Chondrocyte (in vitro differentiated cells): ENCODE results near the gene ARSJ. TPM values are rescaled to one million over a fixed set of nuclear protein-coding genes. Genes with fewer than 3 reads are reported as not detected.
A peak's percentile ranks its signal among the peaks of the same experiment; 100 is the strongest.

Experiments
- DNase-seq: peaks from one replicate; pipeline ENCODE4 v3.0.0; 2021; ENCODE audit warnings: mixed read lengths, low spot score
- H3K27ac Mint-ChIP-seq: one replicate; pipeline ENCODE4 v1.8.0; 2021; ENCODE audit warnings: mild to moderate bottlenecking, moderate library complexity, mixed read lengths; ENCODE audit not compliant: unreplicated experiment
- H3K27me3 Mint-ChIP-seq: 2 replicates; pipeline ENCODE4 v1.8.0; 2021; ENCODE audit warnings: low read depth, mixed read lengths
- H3K36me3 Mint-ChIP-seq: 2 replicates; pipeline ENCODE4 v1.8.0; 2021; ENCODE audit warnings: low read depth, mixed read lengths
- H3K4me1 Mint-ChIP-seq: 2 replicates; pipeline ENCODE4 v1.8.0; 2021; ENCODE audit warnings: low read depth, mild to moderate bottlenecking, mixed read lengths
- H3K4me3 Mint-ChIP-seq: one replicate; pipeline ENCODE4 v1.8.0; 2021; ENCODE audit warnings: mild to moderate bottlenecking, moderate library complexity, mixed read lengths; ENCODE audit not compliant: unreplicated experiment
- H3K9me3 Mint-ChIP-seq: 2 replicates; pipeline ENCODE4 v1.8.0; 2021; ENCODE audit warnings: low read depth, mixed read lengths
- CTCF ChIP-seq: fragments of 200-600 bp; sonication (generic); IDR thresholded peaks from 2 replicates; pipeline ENCODE4 v1.5.0; 2021; ENCODE audit warnings: antibody characterized with exemption, mild to moderate bottlenecking, moderate library complexity
- total RNA-seq: library from RNA; stranded (reverse); gene quantifications from 3 replicates; pipeline ENCODE4 v1.2.1, GENCODE V29; 2021

ARSJ gene
- total RNA-seq, 1 donor from 2014 or later, result 80.9 TPM

GRCh38 chr4:113972781-113973180 is 6.7 kb downstream of the ARSJ start:
- Mint-ChIP-seq H3K36me3 (peaks cover 44% of the 10 kb centered on the region), H3K27ac (peak overlapping the region; percentile 38), H3K9me3 (peaks cover 15% of the 10 kb centered on the region), H3K27me3 (no peaks in the 10 kb centered on the region), H3K4me1 (peaks cover 71% of the 10 kb centered on the region), H3K4me3 (peak overlapping the region; percentile 22)
- DNase-seq, result no peak
- no peak for TF ChIP-seq CTCF

- H3K27ac Mint-ChIP-seq, result peak overlapping the region; percentile 38
- H3K4me1 Mint-ChIP-seq, result peaks cover 77% of the 10 kb centered on the region
- peaks cover 15% of the 10 kb centered on the region for H3K9me3 Mint-ChIP-seq
- peak overlapping the region; percentile 29 for H3K4me3 Mint-ChIP-seq
- no peaks in the 10 kb centered on the region for H3K27me3 Mint-ChIP-seq
- no peak for DNase-seq
- peaks cover 44% of the 10 kb centered on the region for H3K36me3 Mint-ChIP-seq
- no peak for TF ChIP-seq CTCF
Measured at GRCh38 chr4:113971706-113972360, 7.6 kb downstream of the ARSJ start.

DNA sequence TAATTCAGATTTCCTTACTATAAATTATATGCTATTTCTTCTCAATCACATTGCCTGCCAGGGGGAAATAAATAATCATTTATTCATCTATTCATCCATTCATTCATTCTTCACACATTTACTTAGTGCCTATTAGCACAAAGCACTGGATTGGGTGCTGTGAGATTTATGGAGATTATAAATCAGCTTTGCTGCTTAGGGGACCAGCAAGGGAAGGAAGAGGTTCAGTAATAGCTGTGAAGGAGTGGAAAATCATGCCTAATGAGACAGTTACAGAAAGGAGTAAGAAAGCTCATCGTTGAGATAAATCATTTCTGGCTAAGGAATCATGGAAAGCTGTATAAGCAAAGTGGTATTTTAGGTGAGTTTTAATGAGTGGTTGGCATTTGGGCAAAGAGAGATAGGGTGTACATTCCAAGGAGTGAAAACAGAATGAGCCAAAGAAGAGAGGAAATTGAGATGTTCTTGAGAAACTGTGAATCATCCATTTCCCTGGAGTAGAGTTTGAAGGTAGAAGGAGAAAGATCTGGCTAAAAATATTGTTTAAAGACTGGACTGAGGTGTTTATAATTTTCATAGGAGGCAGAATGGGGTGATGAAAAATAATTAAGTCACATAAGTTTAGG is 9.6 kb downstream of the ARSJ start:
- H3K4me1 Mint-ChIP-seq, result peaks cover 74% of the 10 kb centered on the region
- TF ChIP-seq CTCF, result no peak
- H3K9me3 Mint-ChIP-seq, result peaks cover 15% of the 10 kb centered on the region
- no peak overlapping the region for H3K4me3 Mint-ChIP-seq
- H3K27ac Mint-ChIP-seq, result peak overlapping the region; percentile 45
- no peaks in the 10 kb centered on the region for H3K27me3 Mint-ChIP-seq
- no peak for DNase-seq
- H3K36me3 Mint-ChIP-seq, result peaks cover 42% of the 10 kb centered on the region

GRCh38 chr4:113968473-113968872 is 11.0 kb downstream of the ARSJ start:
- H3K27me3 Mint-ChIP-seq, result no peaks in the 10 kb centered on the region
- peaks cover 34% of the 10 kb centered on the region for H3K36me3 Mint-ChIP-seq
- DNase-seq, result no peak
- H3K4me1 Mint-ChIP-seq, result peaks cover 69% of the 10 kb centered on the region
- H3K27ac Mint-ChIP-seq, result peak overlapping the region; percentile 58
- no peak for TF ChIP-seq CTCF
- peaks cover 9% of the 10 kb centered on the region for H3K9me3 Mint-ChIP-seq
- H3K4me3 Mint-ChIP-seq, result no peak overlapping the region

DNA sequence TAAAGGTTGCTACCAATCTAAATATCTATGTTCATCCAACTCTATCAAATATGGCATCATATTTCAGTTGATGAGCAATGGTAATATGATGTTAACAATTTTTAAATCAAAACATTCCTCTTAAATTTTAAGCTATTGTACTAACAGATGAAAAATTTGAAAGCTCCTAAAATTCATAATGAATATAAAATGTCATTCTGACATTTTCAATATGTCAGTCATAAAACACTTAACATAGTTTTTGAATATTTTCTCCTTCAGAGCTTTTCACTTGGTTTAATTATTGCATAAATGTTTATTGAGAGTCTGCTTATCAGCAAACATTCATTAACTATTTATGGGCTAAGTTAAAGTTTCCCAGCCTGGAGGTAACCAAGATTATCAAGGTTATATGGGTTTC is 11.8 kb downstream of the ARSJ start:
- H3K9me3 Mint-ChIP-seq, result peaks cover 4% of the 10 kb centered on the region
- H3K36me3 Mint-ChIP-seq, result peaks cover 31% of the 10 kb centered on the region
- TF ChIP-seq CTCF, result no peak
- no peak for DNase-seq
- H3K4me1 Mint-ChIP-seq, result peaks cover 69% of the 10 kb centered on the region
- H3K27ac Mint-ChIP-seq, result no peak overlapping the region
- H3K4me3 Mint-ChIP-seq, result no peak overlapping the region
- H3K27me3 Mint-ChIP-seq, result no peaks in the 10 kb centered on the region
